HG03432 (cell line): ENCODE data around the gene ALPL.

Source experiments
- ATAC-seq: cut with Tn5 transposase; IDR thresholded peaks from one replicate; pipeline ENCODE4 v1.9.1; 2021; ENCODE audit warnings: mild to moderate bottlenecking, moderate library complexity; ENCODE audit not compliant: unreplicated experiment

Gene ALPL

GRCh38 chr1:21526441-21526840, 17.2 kb downstream of the ALPL start:
- ATAC-seq: no peak

DNA sequence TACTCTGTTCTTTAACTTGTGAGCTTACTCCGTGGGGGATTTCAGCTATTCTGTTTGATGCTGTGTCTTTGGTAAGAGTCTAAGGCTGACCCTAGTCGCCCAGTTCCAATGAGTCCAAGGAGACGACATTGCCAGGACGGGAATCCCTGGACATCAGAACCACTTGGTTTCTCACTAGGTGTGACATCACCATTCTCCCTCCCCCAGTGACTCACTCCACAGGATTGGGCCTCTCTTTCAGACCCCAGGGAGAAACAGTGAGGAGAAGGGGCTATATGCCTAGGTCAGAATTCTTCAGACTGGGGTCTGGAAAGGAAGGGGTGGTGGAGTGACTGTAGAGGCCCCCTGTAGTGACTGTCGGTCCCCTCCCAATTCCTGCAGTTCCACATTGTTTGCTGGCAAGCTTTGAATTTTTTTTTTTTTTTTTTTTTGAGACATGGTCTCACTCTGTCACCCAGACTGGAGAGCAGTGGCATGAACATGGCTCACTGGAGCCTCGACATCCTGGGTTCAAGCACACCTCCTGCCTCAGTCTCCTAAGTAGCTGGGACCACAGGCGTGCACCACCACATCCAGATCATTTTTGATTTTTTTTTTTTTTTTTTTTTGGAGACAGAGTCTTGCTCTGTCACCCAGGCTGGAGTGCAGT, 21.3 kb downstream of the ALPL start:
- ATAC-seq: no peak

- ATAC-seq: no peak
Measured at GRCh38 chr1:21531241-21531640, 22.0 kb downstream of the ALPL start.

DNA sequence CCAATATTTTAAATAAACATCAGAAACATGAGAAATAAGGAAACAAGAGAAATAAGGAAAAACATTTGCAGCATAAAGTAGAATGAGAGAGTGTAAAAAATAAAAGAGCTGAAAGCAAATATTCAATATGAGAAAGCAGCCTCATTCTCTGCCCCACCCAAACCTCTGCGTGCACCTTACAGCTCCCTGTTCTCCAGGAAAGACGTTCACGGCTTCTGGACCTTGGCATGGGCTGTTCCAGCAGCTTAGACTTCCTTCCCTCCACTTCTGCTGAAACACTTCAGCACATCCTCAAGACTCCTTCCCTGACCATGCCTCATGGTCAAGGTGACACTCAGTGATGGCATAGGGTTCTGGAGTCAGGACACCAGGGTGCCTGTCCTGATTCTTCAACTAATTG, 23.3 kb downstream of the ALPL start:
- ATAC-seq: no peak

DNA sequence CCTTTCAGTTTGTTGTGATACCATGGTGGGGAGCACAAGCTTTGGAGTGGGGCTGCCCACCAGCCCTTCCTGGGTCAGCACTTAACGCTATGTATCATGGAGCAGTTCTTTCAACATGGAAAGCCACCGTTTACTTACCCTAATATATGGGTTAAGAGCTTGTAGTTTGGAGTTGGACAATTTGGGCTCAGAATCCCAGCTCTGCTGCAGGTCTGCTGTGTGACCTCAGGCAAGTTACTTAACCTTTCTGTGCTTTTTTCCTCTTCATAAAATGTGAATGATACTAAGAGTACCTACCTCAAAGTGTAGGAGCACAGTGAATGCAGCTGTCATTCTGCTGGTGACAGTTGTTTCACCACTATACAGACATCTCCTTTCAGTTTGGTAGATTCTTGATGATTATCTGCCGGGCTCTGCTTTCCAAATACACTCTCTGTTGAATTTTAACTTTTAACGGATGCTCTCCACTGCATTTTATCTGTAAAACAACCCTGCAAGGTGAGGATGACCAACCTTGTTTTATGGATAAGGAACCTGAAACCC, 23.8 kb downstream of the ALPL start:
- no peak for ATAC-seq

GRCh38 chr1:21534146-21534545, 24.9 kb downstream of the ALPL start:
- no peak for ATAC-seq

GRCh38 chr1:21534674-21535378, 25.6 kb downstream of the ALPL start:
- ATAC-seq: no peak

GRCh38 chr1:21536218-21536617, 27.0 kb downstream of the ALPL start:
- ATAC-seq: no peak

GRCh38 chr1:21537511-21537931, 28.3 kb downstream of the ALPL start:
- no peak for ATAC-seq

DNA sequence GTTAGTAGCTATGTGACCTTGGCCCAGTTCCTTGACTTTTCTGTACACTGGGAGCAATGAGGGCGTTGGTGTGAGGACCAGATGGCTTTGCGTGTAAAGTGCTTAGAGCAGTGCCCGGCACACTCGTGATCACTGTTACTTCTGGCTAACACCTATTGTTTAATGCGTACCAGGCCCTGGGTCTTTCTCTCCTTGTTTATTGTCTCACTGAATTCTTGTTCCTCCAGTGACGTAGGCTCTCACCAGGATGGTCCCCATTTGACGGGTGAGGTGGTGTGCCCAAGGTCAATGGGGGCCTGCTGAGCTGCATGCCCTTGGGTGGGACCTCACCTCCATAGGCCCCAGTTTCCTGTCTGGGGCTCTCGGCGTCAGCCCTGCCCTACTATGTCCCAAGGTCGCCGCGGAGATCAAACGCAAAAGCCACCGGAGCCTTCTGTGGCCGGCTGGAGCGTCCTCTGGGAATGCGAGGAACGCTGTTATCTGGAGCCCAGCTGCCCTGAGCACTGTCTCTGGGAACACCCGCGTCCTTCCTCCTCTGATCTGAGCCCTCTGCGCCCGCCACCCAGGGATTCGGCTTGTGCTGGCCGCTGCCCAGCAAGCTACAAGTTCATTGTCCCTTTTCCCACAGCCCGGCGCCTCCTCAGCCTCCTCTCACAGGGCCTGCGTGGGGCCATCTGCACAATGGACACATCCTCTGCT, 28.9 kb downstream of the ALPL start:
- ATAC-seq: no peak

GRCh38 chr1:21539933-21540332, 30.7 kb downstream of the ALPL start:
- ATAC-seq: no peak

DNA sequence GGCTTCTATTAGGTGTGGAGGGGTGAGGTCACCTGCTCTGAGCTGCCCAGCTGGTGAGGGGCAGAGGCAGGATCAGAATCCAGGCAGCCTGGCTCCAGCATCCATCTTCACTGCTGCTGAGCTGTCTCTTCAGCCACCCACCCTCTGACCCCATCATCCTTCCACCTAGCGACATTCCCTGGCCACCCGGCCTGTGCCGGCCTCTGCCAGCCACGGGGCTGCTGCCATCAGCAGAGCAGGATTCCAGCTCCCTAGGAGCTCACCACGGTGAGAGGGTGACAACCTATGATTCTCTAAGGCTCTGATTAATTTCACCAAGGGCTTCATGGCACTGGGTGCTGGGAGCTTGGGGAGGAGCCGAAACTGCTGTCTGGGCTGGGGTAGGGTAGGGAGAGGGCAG, 32.1 kb downstream of the ALPL start:
- no peak for ATAC-seq

DNA sequence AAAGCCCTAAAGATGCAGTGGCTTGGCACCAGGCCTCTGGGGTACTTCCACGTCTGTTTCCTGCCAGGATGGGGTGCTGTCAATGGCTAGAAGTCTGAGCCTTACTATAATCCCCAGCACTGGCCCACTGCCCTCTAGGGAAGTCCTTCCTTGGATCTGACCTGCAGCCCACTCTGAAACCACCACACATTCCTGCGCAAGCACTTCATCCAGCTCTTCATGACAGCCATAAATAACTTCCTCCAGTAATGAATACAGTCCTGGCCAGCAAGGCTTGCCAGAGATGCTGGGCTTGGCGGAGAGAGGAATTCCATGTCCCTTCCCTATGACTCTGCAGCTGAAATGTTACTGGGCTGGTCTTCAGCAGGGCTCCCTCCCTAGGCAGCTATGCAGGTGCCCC, 32.6 kb downstream of the ALPL start:
- ATAC-seq: no peak

GRCh38 chr1:21543598-21543997, 34.4 kb downstream of the ALPL start:
- ATAC-seq: no peak

DNA sequence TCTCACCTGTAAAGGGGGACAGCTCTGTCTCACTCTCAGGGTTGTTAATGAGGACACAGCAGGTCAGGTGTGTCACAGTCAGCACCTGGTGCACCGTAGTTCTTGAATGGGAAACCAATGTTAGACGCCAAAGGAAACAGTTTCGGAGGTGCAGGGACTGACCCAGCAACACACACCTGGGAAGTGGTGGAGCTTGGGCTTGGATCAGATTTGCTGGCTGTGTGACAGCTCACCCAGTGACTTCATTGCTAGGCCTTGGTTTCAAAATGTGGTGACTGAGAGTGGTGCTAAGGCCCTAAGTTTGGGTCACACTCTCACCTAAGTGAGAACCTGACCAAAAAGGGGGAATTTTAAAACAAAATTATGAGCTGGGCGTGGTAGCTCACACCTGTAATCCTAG, 34.9 kb downstream of the ALPL start:
- no peak for ATAC-seq

DNA sequence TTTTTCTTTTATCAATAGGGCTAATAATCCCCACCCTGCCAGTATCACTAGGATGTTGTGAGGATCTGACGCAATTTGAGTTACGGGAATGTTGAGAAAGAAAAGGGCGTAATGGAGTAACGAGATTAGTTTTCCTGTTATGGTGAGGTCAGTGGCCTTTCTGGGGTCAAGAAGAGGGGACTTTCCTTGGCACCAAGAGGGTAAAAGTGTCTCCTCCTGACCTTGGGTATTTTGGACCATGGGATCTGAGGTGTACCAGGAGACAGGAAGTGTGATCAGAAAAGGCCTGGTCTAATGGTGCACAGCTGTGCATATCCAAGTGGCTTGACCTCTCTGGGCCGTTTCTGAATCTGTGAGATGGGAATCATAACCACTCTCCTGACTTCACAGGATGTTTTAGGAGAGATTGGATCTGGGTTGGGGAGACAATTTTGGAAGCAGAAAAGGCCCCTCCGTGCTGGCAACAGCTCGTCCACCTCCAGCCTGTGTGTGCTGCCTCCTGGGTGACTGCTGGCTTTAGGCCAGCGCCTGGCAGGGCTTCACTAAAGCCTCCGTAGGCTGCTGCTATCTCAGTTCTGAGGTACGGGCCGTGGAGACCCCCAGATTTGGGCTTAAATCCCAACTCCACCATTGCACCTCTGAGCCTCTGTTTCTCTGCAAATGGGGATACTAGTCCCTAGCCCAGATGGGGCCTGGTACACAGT, 37.1 kb downstream of the ALPL start:
- no peak for ATAC-seq

GRCh38 chr1:21547876-21548275, 38.7 kb downstream of the ALPL start:
- ATAC-seq: no peak

DNA sequence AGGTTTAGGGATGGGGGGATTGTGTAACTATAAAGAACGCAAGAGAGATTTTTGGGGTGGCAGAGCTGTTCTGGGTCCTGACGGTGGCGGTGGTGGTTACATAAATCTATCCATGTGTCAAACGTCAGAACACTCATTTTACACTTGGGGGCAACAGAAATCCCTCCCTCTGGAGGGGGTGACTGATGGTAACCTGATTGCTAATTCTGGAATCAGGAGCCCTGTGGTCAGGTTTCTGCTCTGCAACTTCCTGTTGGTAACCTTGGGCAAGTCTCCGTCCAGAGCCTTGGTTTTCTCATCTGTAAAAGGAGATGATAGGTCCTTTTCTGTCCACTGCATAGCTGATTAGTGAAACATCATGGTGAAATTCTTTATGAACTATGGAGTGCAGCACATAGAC, 40.9 kb downstream of the ALPL start:
- ATAC-seq: no peak

DNA sequence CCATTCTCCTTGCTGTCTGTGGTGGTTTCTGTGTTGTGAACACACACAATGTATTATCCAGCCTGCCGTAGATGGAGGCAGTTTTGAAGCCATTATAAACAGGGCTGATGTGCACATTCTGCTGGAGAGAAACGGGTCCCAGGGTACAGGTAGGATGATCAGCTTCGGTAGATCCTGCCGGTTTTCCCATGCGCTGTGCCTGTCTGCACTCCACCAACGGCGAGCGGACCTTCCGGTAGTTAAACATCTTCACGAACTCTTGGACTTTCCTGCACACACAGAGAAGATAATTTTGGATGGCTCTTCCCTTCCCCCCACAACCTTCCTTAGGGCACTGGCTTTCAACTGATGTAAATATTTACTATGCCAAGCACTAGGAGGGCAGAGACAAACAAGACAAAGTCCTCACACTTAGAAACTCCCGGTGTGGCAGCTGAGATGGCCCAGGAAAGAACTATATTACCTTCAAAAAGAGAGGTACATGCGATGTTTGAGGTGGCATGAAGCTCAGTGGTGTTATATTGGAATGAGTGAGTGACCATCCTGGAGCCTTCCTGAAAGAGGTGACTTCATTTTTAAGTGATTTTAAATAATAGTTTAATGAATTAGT, 41.7 kb downstream of the ALPL start:
- ATAC-seq: no peak

DNA sequence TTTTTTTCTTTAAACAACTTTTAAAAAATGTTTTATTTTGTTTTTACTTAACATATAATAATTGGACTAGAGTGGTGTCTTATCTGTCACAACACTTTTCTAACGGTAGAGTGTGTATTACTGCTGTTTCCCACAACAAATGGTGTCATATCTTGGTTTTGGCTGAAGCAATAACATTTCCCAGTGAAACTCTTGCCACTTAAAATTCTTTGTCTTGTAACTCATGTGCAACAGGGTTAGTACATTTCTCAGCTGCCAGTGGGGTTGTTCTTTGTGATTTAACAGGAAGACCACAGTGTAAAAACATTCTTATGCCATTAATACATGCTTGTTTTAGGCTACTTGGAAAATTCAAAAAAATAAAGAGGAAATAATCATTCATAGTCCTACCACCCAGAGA, 43.5 kb downstream of the ALPL start:
- ATAC-seq: no peak
